Stimulated activated CD4-positive, alpha-beta T cell treated with anti-CD3 and anti-CD28 coated beads, Interleukin-1b, Interleukin-23, amount 100 ng/mL, for 24 hours (primary cell): Measurements from ENCODE around the gene ADORA1.
A peak's percentile ranks its signal among the peaks of the same experiment; 100 is the strongest.

Experiments
- DNase-seq, 4 experiments: peaks; one replicate each; pipeline ENCODE4 v3.0.0-alpha.2; 2020; ENCODE audit warnings: low read depth in 4 of 4, low spot score in 1 of 4

ADORA1 gene

DNA sequence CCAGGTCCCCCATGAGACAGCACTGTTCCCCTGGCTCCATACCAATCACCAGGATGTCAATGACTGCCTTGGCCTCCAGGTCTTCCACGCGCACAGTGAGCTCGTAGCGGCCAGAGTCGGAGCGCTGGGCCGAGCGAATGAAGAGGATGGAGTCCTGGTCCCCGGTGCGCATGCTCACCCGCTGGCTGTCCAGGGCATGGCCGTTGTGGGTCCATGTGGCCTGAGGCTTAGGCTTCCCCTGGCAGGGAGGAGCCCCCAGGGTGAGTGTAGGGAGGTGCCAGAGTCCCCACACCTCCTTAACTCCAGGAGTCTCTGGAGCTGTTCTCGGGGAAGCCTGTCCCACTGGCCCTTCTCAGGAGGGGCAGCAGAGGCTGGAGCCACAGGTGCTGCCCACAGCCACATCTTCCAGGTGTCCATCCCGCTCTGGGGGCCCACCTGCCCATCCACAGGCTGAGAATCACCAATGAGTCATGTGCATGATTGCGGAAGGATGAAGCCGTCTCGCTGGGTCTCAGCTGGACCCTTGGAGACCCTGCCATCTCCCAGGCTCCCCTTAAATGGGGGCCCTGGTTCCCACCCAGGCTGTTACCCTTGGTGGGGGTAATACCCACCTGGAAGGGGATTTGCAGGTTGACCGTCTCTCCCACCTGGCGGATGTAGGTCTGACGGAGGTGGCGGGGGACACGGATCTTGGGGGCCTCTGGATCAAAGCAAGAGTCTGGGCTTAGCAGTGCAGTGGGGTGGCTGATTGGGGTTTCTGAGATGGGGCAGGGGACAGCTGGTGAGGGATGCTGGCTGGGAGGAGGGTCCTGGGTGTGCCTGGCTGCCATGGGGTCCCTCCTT, 44.0 kb downstream of the ADORA1 start:
- no peak for DNase-seq

DNA sequence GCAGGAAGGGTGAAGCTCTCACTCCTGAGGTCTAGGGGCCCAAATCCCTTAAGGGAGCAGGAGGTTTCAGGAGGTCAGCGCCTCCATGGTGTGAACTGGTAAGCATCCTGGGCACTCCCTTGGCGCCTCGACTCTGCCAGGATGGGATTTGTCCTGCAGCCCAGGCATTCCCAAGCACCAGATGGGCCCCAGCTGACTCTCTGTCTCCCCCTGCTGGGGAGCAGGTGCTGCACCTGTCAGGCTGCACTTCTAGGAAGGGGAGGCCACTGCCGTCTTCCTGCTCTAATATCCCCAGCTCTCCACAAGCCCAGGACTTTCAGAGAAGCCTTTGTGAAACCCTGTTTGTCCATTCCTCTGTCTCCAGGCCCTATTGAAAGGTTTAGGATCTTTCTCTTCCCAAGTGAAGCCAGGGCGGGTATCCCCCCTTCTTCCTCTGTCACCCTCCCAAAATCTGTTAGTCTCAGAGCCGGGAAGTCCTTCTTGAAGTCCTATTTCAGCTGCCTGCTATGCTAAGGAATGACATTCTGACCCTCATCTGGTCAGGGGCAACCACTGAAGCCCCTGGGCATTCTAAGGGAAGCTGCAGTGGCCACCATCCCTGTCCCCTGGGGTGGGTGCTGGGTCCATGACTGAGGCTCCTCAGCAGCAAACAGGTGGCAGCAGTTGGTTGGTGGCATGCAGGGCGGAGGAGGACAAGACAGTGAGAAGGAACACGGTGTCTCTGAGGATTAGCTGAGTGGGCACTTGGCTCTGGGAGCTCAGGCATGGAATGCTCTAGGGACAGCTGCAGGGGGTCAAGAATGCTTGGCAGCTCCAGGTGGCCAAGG, 44.9 kb downstream of the ADORA1 start:
- peak in 3 of 4 experiments; percentile 26 to 36 (median 30) for DNase-seq

GRCh38 chr1:203173011-203173555, 45.6 kb downstream of the ADORA1 start:
- no peak for DNase-seq

- DNase-seq, result no peak
These were observed 46.0 kb downstream of the ADORA1 start for GRCh38 chr1:203173566-203173965.

GRCh38 chr1:203174324-203174985, 46.9 kb downstream of the ADORA1 start:
- no peak for DNase-seq

DNA sequence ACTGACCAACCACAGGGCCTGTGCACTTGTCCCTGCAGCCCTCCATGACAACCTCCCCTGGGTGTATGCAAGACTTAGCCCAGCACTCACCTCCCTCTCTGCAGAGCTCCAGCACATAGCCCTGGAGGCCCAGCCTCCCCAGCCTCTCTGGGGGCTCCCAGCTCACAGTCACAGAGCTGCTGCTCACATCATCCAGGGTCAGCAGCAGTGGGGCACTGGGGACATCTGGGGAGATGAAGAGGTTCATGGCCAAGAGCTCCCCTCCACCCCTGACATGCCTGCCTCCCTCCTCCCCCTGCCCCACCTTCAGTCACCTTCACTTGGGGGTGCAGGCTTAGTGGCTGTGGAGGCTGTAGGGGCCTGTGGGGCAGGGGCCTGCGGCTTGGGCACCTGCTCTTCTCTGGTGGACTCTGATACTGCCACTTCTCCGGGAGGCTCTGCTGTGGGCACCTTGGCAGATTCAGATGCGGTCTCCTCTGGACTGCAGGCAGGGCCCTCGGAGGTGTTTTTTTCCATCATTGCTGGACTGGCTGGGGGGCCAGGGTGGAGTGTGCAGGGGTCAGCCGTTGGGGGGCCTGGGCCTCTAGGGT, 47.8 kb downstream of the ADORA1 start, which contains the start of gene MYBPH:
TSS of gene MYBPH (minus strand) at position 590 of the 590 bp plus-strand sequence. CDS start at position 519, 71 bp downstream.
- DNase-seq, result no peak

GRCh38 chr1:203175827-203176241, 48.3 kb downstream of the ADORA1 start:
- no peak for DNase-seq

GRCh38 chr1:203176273-203177035, 48.9 kb downstream of the ADORA1 start:
- no peak for DNase-seq

- no peak for DNase-seq
These were observed 49.5 kb downstream of the ADORA1 start for GRCh38 chr1:203177036-203177405.

- DNase-seq, result no peak
These were observed 50.0 kb downstream of the ADORA1 start for GRCh38 chr1:203177470-203178039.

DNA sequence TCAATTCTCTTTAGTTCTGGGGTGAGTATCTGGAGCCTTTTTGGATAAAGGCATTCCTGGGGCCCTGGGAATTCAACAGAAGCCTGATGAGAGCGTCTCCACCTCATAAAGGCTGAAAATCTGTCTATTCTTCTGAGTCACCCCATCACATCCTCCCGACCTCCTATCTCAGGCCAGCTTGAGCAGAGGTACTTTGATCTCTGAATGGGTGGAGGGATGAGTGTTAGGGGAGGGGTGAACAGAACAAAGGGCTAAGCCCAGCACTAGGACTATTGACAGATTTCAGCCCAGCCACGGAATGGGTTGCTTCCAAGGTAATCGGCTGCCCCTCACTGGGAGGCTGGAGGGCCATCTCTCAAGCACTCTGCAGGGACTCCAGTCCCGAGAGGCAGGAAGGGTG, 50.6 kb downstream of the ADORA1 start:
- DNase-seq, result no peak

- no peak for DNase-seq
These were observed 51.5 kb downstream of the ADORA1 start for GRCh38 chr1:203178821-203179666.

GRCh38 chr1:203179667-203180005, 52.1 kb downstream of the ADORA1 start:
- DNase-seq, result no peak

GRCh38 chr1:203180611-203181330, 53.2 kb downstream of the ADORA1 start:
- DNase-seq, result no peak

GRCh38 chr1:203181586-203182386, 54.3 kb downstream of the ADORA1 start:
- DNase-seq, result no peak

- DNase-seq, result no peak
These were observed 54.9 kb downstream of the ADORA1 start for GRCh38 chr1:203182387-203182953.

DNA sequence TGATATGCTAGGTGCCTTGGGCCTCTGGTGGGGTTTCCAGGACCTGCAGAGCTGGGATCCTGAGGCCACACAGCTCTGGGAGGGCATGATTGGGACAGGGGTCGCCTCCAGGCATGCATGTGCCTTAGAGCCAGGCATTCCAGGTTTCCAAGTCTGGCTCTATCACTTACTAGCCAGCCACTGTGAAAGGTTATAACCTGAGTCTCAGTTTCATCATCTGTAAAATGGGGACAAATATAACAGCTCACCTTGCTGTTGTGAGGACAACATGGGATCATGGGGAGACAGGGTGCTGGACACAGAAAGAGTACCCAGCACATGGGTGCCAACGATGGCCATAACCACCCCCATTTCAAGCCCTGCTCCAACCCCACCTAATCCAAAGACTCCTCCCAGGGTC, 56.3 kb downstream of the ADORA1 start:
- no peak for DNase-seq
